ENCODE data around the gene EIF2B5. TPM values are rescaled to one million over a fixed set of nuclear protein-coding genes. Genes with fewer than 3 reads are reported as not detected.

The EIF2B5 gene
- 10 to 100 TPM; 28.8 to 51.0 (median 36.5) TPM for total RNA-seq

- H3K4me1 ChIP-seq = peaks cover 0 to 32% (median 8%) of the 10 kb centered on the region in 4 donors
- peak; percentile 72 to 88 for DNase-seq (ENCODE audit: low spot score in 2 of 2)
- TF ChIP-seq POLR2A (IDR thresholded peaks at IDR 0.05) (peak in 1 of 2 donors; percentile 59), CTCF (IDR thresholded peaks at IDR 0.05) (peak; percentile 31 to 74 (median 45)), EP300 (IDR thresholded peaks at IDR 0.05) (peak; percentile 66 to 96)
- no peaks in the 10 kb centered on the region for H3K27me3 ChIP-seq
- H3K27ac ChIP-seq = peak within 1 kb of the TSS; percentile 73 to 95 (median 88)
- 0% methylated on average over 38 to 41 of the region's 56 CpGs for WGBS, 2 donors
- no peaks in the 10 kb centered on the region for H3K9me3 ChIP-seq
- peak within 1 kb of the TSS; percentile 80 to 98 (median 96) for H3K4me3 ChIP-seq
- peaks cover 0 to 30% (median 0%) of the 10 kb centered on the region in 3 donors for H3K36me3 ChIP-seq
Observed at GRCh38 chr3:184135149-184135910, at the start of gene EIF2B5. TSS of gene EIF2B5 (plus strand) at chr3:184135358. CDS start at chr3:184135386, 28 bp downstream.

GRCh38 chr3:184085389-184085852 is 49.7 kb upstream of the EIF2B5 start:
- 73 to 74% methylated on average over 3 of the region's 3 CpGs for WGBS, 2 donors
- Histone ChIP-seq H3K36me3 (no peaks in the 10 kb centered on the region), H3K4me1 (no peaks in the 10 kb centered on the region), H3K9me3 (peaks cover 0 to 1% (median 0%) of the 10 kb centered on the region in 4 donors), H3K27me3 (no peaks in the 10 kb centered on the region), H3K27ac (no peak overlapping the region), H3K4me3 (no peak overlapping the region)
- DNase-seq (ENCODE audit: low spot score in 2 of 2) = no peak
- no peak for TF ChIP-seq EP300 (IDR thresholded peaks at IDR 0.05)
- no peak for TF ChIP-seq CTCF (IDR thresholded peaks at IDR 0.05)

DNA sequence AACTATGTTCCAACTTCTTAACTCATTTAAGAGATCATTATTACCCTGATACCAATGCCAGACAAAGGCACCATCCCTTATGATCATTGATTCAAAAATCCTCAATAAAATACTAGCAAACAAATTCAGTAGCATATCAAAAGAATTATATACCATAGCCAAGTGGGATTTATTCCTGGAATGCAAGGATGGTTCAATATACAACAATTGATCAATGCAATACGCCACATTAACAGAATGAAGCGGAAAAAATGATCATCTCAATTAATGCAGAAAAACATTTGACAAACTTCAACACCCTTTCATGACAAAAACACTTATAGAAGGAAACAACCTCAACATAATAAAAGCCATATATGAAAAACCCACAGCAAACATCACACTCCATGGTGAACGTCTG is 43.0 kb upstream of the EIF2B5 start:
- no peak for DNase-seq (ENCODE audit: low spot score in 2 of 2)
- Histone ChIP-seq H3K27me3 (no peaks in the 10 kb centered on the region), H3K36me3 (no peaks in the 10 kb centered on the region), H3K27ac (no peak overlapping the region), H3K4me3 (no peak overlapping the region), H3K9me3 (peaks cover 0 to 50% (median 5%) of the 10 kb centered on the region in 4 donors), H3K4me1 (no peaks in the 10 kb centered on the region)
- TF ChIP-seq EP300 (IDR thresholded peaks at IDR 0.05) (no peak), POLR2A (IDR thresholded peaks at IDR 0.05) (no peak), CTCF (IDR thresholded peaks at IDR 0.05) (no peak)
- WGBS, 2 donors = 94 to 98% methylated on average over 3 of the region's 3 CpGs

GRCh38 chr3:184096811-184097383 is 38.3 kb upstream of the EIF2B5 start, which contains the start of gene HTR3E:
TSS of gene HTR3E (plus strand) at chr3:184097064. CDS start at chr3:184097530, 466 bp downstream.
- 83 to 86% methylated on average over 7 of the region's 7 CpGs for WGBS, 2 donors
- H3K4me3 ChIP-seq = no peak within 1 kb of the TSS
- peaks cover 0 to 43% (median 1%) of the 10 kb centered on the region in 4 donors for H3K9me3 ChIP-seq
- no peak within 1 kb of the TSS for H3K27ac ChIP-seq
- H3K36me3 ChIP-seq = no peaks in the 10 kb centered on the region
- no peaks in the 10 kb centered on the region for H3K4me1 ChIP-seq
- TF ChIP-seq CTCF (IDR thresholded peaks at IDR 0.05) (no peak), POLR2A (IDR thresholded peaks at IDR 0.05) (no peak), EP300 (IDR thresholded peaks at IDR 0.05) (no peak)
- no peak for DNase-seq (ENCODE audit: low spot score in 2 of 2)
- no peaks in the 10 kb centered on the region for H3K27me3 ChIP-seq

DNA sequence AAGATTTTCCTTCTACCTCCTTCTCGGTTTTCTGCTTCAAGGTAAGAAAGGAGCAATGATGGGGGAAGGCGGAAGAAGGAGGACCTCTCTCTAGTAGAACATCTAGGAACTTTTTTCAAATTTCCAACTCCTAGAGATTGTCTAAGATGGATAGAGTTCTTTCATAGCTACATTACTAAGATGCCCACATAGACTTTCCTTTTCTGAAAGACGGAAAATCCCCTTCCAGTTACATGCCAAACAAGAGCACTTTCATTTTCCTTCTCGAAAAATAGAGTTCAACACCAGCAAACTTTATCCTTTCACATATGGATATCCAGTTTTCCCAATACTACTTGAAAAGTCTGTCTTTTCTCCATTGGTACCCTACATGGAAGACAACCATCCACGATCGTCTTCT is 37.6 kb upstream of the EIF2B5 start:
- Histone ChIP-seq H3K4me3 (no peak overlapping the region), H3K4me1 (no peaks in the 10 kb centered on the region), H3K27me3 (no peaks in the 10 kb centered on the region), H3K27ac (no peak overlapping the region), H3K9me3 (peaks cover 0 to 37% (median 0%) of the 10 kb centered on the region in 4 donors), H3K36me3 (no peaks in the 10 kb centered on the region)
- TF ChIP-seq EP300 (IDR thresholded peaks at IDR 0.05) (no peak), POLR2A (IDR thresholded peaks at IDR 0.05) (no peak), CTCF (IDR thresholded peaks at IDR 0.05) (no peak)
- 89 to 92% methylated on average over 6 of the region's 6 CpGs for WGBS, 2 donors
- no peak for DNase-seq (ENCODE audit: low spot score in 2 of 2)
